ENCODE measurements around the gene LCLAT1.

DNA sequence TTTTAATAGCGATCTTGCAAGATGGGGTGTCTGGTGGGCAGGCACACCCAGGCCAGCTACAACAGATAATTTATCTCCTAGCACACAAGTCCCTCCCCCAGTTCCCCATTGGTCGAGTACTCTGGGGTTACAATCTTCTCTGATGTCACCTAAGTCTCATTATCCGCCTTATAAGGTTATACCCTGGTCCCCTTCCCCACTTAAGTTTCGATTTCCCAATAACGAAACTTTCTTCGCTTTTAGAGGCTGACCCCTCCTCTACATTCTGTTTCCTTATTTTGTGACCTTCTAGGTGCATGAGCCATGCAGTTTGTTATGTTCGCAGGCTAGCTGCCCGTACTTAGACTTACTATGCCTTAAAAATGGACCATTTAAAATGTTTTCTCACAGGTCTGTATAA is 180.1 kb downstream of the LCLAT1 start:
- TF ChIP-seq, protein P1, sequence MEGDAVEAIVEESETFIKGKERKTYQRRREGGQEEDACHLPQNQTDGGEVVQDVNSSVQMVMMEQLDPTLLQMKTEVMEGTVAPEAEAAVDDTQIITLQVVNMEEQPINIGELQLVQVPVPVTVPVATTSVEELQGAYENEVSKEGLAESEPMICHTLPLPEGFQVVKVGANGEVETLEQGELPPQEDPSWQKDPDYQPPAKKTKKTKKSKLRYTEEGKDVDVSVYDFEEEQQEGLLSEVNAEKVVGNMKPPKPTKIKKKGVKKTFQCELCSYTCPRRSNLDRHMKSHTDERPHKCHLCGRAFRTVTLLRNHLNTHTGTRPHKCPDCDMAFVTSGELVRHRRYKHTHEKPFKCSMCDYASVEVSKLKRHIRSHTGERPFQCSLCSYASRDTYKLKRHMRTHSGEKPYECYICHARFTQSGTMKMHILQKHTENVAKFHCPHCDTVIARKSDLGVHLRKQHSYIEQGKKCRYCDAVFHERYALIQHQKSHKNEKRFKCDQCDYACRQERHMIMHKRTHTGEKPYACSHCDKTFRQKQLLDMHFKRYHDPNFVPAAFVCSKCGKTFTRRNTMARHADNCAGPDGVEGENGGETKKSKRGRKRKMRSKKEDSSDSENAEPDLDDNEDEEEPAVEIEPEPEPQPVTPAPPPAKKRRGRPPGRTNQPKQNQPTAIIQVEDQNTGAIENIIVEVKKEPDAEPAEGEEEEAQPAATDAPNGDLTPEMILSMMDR (IDR thresholded peaks at IDR 0.05), result no peak
- no peak for TF ChIP-seq EP300 (IDR thresholded peaks at IDR 0.05)
